ENCODE results near the gene TSTD2. TPM values are rescaled to one million over a fixed set of nuclear protein-coding genes. Genes with fewer than 3 reads are reported as not detected.

TSTD2 gene
- total RNA-seq, 3 donors from 2014 or later (not counting 1 experiment from before 2014, with no cell fraction given), result 16.2 to 25.7 (median 24.7) TPM

- H3K36me3 ChIP-seq (ENCODE audit: control insufficient read depth, insufficient read depth, low read length), result no peaks in the 10 kb centered on the region
- intact Hi-C loops (cut with micrococcal nuclease), result no loop called here
- no peak overlapping the region for H3K27ac ChIP-seq (ENCODE audit: low read length)
- Mint-ChIP-seq H3K27ac (no peak overlapping the region), H3K36me3 (no peaks in the 10 kb centered on the region), H3K4me1 (peaks cover 0 to 6% of the 10 kb centered on the region in 2 donors), H3K27me3 (ENCODE audit: low read depth in 2 of 2) (peaks cover 13 to 23% of the 10 kb centered on the region in 2 donors), H3K4me3 (no peak overlapping the region), H3K9me3 (no peaks in the 10 kb centered on the region)
- no peaks in the 10 kb centered on the region for H3K9me3 ChIP-seq (ENCODE audit: control insufficient read depth, insufficient read depth, low read length)
- no peak for TF ChIP-seq CTCF (IDR thresholded peaks at IDR 0.05)
- DNase-seq, result no peak
- ATAC-seq, result no peak
- 91% methylated on average over 13 of the region's 13 CpGs for WGBS (ENCODE audit: insufficient coverage)
- H3K27me3 ChIP-seq (ENCODE audit: control insufficient read depth, insufficient read depth, low read length), result no peaks in the 10 kb centered on the region
- no peaks in the 10 kb centered on the region for H3K4me1 ChIP-seq (ENCODE audit: control insufficient read depth, insufficient read depth, low read length)
- no peak overlapping the region for H3K4me3 ChIP-seq (ENCODE audit: low read length)
Observed at GRCh38 chr9:97563458-97564135, 69.6 kb downstream of the TSTD2 start.

DNA sequence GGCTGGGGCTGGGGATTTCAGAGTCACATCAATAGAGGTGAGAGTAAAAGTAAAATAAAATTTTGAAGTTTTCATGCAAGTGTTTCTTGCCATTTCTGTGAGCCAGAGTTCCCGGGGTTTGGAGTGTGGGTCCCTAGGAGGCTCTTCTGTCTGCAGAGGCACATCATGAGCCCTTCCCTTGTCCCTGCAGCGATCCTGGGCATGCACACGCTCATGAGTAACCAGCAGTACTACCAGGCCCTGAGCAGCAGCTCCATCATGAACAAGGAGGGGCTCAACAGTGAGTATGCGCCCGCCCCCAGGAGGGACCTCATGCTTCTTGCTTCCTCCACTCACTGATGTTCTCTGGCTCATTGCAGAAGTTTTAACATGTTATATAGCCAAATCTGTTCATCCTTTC is 70.6 kb downstream of the TSTD2 start:
- H3K4me3 ChIP-seq (ENCODE audit: low read length), result no peak overlapping the region
- no peaks in the 10 kb centered on the region for H3K9me3 ChIP-seq (ENCODE audit: control insufficient read depth, insufficient read depth, low read length)
- peaks cover 15 to 20% of the 10 kb centered on the region in 2 donors for H3K27me3 Mint-ChIP-seq (ENCODE audit: low read depth in 2 of 2)
- H3K27me3 ChIP-seq (ENCODE audit: control insufficient read depth, insufficient read depth, low read length), result no peaks in the 10 kb centered on the region
- no peak for TF ChIP-seq CTCF (IDR thresholded peaks at IDR 0.05)
- no peaks in the 10 kb centered on the region for H3K36me3 ChIP-seq (ENCODE audit: control insufficient read depth, insufficient read depth, low read length)
- no peak overlapping the region for H3K27ac Mint-ChIP-seq
- no peaks in the 10 kb centered on the region for H3K9me3 Mint-ChIP-seq
- intact Hi-C loops (cut with micrococcal nuclease), result no loop called here
- H3K4me3 Mint-ChIP-seq, result no peak overlapping the region
- no peak overlapping the region for H3K27ac ChIP-seq (ENCODE audit: low read length)
- no peaks in the 10 kb centered on the region for H3K36me3 Mint-ChIP-seq
- peaks cover 0 to 6% of the 10 kb centered on the region in 2 donors for H3K4me1 Mint-ChIP-seq
- 87% methylated on average over 5 of the region's 5 CpGs for WGBS (ENCODE audit: insufficient coverage)
- DNase-seq (no peak), ATAC-seq (no peak)
- no peaks in the 10 kb centered on the region for H3K4me1 ChIP-seq (ENCODE audit: control insufficient read depth, insufficient read depth, low read length)

DNA sequence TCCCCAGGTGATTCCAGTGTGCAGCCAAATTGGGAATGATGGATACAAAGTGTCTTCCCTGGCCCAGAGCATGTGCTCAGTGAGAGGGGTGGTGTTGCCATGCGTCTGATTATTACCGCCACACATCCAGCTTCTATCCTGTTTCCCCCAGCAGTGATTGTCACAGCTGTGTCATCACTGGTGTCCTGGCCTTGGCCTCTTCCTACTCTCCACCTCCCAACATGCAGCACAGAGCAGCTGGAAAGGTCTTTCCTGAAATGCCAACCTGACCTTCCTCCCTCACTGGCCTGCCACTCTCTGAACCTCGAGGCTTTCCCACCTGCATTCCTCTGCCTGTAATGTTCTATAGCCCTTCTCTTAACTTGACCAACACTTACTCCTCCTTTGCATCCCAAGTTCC is 71.7 kb downstream of the TSTD2 start:
- H3K4me1 Mint-ChIP-seq, result peaks cover 0 to 6% of the 10 kb centered on the region in 2 donors
- H3K27me3 Mint-ChIP-seq (ENCODE audit: low read depth in 2 of 2), result peaks cover 19 to 22% of the 10 kb centered on the region in 2 donors
- TF ChIP-seq CTCF (IDR thresholded peaks at IDR 0.05), result no peak
- H3K36me3 Mint-ChIP-seq, result no peaks in the 10 kb centered on the region
- intact Hi-C loops (cut with micrococcal nuclease), result no loop called here
- 68% methylated on average over 3 of the region's 3 CpGs for WGBS (ENCODE audit: insufficient coverage)
- Histone ChIP-seq H3K27me3 (ENCODE audit: control insufficient read depth, insufficient read depth, low read length) (no peaks in the 10 kb centered on the region), H3K4me1 (ENCODE audit: control insufficient read depth, insufficient read depth, low read length) (no peaks in the 10 kb centered on the region), H3K4me3 (ENCODE audit: low read length) (no peak overlapping the region), H3K9me3 (ENCODE audit: control insufficient read depth, insufficient read depth, low read length) (no peaks in the 10 kb centered on the region), H3K36me3 (ENCODE audit: control insufficient read depth, insufficient read depth, low read length) (no peaks in the 10 kb centered on the region), H3K27ac (ENCODE audit: low read length) (no peak overlapping the region)
- DNase-seq (no peak), ATAC-seq (no peak)
- no peaks in the 10 kb centered on the region for H3K9me3 Mint-ChIP-seq
- no peak overlapping the region for H3K27ac Mint-ChIP-seq
- H3K4me3 Mint-ChIP-seq, result no peak overlapping the region

- H3K9me3 ChIP-seq (ENCODE audit: control insufficient read depth, insufficient read depth, low read length), result no peaks in the 10 kb centered on the region
- Mint-ChIP-seq H3K36me3 (no peaks in the 10 kb centered on the region), H3K4me1 (peaks cover 0 to 6% of the 10 kb centered on the region in 2 donors), H3K27ac (no peak overlapping the region), H3K9me3 (no peaks in the 10 kb centered on the region), H3K4me3 (no peak overlapping the region), H3K27me3 (ENCODE audit: low read depth in 2 of 2) (peaks cover 25 to 28% of the 10 kb centered on the region in 2 donors)
- no peaks in the 10 kb centered on the region for H3K27me3 ChIP-seq (ENCODE audit: control insufficient read depth, insufficient read depth, low read length)
- no peak overlapping the region for H3K4me3 ChIP-seq (ENCODE audit: low read length)
- H3K27ac ChIP-seq (ENCODE audit: low read length), result no peak overlapping the region
- DNase-seq (no peak), ATAC-seq (no peak)
- TF ChIP-seq CTCF (IDR thresholded peaks at IDR 0.05), result no peak
- no peaks in the 10 kb centered on the region for H3K4me1 ChIP-seq (ENCODE audit: control insufficient read depth, insufficient read depth, low read length)
- intact Hi-C loops (cut with micrococcal nuclease), result no loop called here
- H3K36me3 ChIP-seq (ENCODE audit: control insufficient read depth, insufficient read depth, low read length), result no peaks in the 10 kb centered on the region
Observed at GRCh38 chr9:97560851-97561250, 72.3 kb downstream of the TSTD2 start.
